Vagina (tissue), 2 donors: ENCODE results near the gene SLC13A1. TPM values are rescaled to one million over a fixed set of nuclear protein-coding genes. Genes with fewer than 3 reads are reported as not detected.

ENCODE experiments used
- DNase-seq, 2 donors: peaks; one replicate each; pipeline ENCODE4 v3.0.0-alpha.2; 2017; ENCODE audit errors: extremely low spot score in 2 of 2
- H3K27ac ChIP-seq: fragments of 200-600 bp; sonication (generic); one replicate; pipeline ENCODE4 v1.5.1; 2019
- H3K27me3 ChIP-seq: fragments of 200-600 bp; sonication (generic); one replicate; pipeline ENCODE4 v1.5.1; 2019
- H3K36me3 ChIP-seq, 2 donors: fragments of 200-600 bp; sonication (generic); one replicate each; pipeline ENCODE4 v1.5.1; 2017 to 2019
- H3K4me1 ChIP-seq: fragments of 200-600 bp; sonication (generic); one replicate; pipeline ENCODE4 v1.5.1; 2019
- H3K4me3 ChIP-seq, 2 donors: fragments of 200-600 bp; sonication (generic); 1 replicate in 1 of 2; 2 replicates in 1 of 2; pipeline ENCODE4 v1.5.1; 2016 to 2019
- H3K9me3 ChIP-seq: fragments of 200-600 bp; sonication (generic); one replicate; pipeline ENCODE4 v1.5.1; 2019
- POLR2A ChIP-seq, 2 donors: fragments of 450-650 bp; IDR thresholded peaks; one replicate each; pipeline ENCODE4 v1.6.1; 2017; ENCODE audit warnings: antibody characterized with exemption in 2 of 2, mild to moderate bottlenecking in 2 of 2, moderate library complexity in 2 of 2
- POLR2AphosphoS5 ChIP-seq, 2 donors: sonication (generic); formaldehyde crosslinking; IDR thresholded peaks; one replicate each; pipeline ENCODE4 v1.9.0; 2017; ENCODE audit warnings: antibody characterized with exemption in 2 of 2, mild to moderate bottlenecking in 2 of 2, low read depth in 1 of 2; ENCODE audit not compliant: insufficient read depth in 1 of 2
- intact Hi-C: fragments of 100-400 bp; cut with DNase I; formaldehyde crosslinking; loops from one replicate; pipeline ENCODE4 v1.15.1; 2023
- total RNA-seq: library from RNA; depleted of rRNA; stranded (reverse); fragments of >200 nt; gene quantifications from one replicate; pipeline ENCODE4 v1.2.3, GENCODE V29; 2016
- TF ChIP-seq, protein P1 (sequence below), 3 experiments: fragments of 450-650 bp in 2 of 3; fragments of 200-600 bp in 1 of 3; sonication (generic) in 1 of 3; IDR thresholded peaks; one replicate each; pipeline ENCODE4 v1.5.1; 2017 to 2019; ENCODE audit warnings: antibody characterized with exemption in 3 of 3, mild to moderate bottlenecking in 2 of 3, moderate library complexity in 2 of 3

SLC13A1 gene
- total RNA-seq, 1 donor from 2014 or later: not detected

DNA sequence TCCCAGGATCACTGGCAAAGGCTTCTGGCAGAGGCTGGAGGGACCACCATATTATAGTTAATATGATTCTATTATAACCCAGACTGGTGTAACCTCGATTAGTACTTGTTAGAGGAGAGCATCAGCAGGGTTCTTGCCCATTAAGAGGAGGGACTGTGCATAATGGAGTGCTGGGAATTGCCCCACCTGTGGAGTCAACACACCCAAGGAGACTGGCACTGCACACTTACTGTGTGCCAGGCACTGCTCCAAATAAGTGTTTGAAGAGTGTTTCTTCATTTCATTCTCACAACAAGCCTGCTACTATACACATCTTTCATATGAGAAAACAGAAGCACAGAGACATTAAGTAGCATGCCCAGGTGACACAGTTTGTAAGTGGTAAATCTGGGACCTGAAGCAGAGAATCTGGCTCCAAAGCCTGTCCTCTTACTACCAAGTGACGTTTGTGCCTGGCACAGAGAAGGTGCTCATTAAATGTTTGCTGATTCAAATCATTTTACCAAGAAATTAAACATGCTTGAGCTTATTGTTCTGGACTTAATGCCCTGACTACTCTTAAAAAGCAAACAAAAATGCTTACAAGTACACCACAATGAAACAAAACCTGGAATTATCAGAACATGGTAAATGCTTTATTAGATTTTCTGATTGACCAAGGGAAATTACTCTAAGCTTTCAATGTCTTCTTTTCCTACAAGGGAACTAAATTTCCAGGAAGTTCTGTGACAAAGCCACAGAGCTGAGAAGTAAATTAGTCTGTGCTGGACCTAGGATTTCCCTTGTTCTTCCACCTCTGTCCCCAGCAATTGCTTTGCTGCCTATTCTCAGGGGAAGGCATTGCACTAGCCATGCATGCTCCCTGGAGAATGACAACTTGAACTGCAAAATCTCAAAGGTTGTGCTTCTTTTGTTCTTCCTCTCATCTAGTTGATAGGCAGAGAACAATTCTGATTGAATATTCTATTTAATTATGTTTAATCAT is 809 bp downstream of the SLC13A1 start:
- no peaks in the 10 kb centered on the region for H3K27me3 ChIP-seq
- no peak overlapping the region for H3K27ac ChIP-seq
- TF ChIP-seq, protein P1, sequence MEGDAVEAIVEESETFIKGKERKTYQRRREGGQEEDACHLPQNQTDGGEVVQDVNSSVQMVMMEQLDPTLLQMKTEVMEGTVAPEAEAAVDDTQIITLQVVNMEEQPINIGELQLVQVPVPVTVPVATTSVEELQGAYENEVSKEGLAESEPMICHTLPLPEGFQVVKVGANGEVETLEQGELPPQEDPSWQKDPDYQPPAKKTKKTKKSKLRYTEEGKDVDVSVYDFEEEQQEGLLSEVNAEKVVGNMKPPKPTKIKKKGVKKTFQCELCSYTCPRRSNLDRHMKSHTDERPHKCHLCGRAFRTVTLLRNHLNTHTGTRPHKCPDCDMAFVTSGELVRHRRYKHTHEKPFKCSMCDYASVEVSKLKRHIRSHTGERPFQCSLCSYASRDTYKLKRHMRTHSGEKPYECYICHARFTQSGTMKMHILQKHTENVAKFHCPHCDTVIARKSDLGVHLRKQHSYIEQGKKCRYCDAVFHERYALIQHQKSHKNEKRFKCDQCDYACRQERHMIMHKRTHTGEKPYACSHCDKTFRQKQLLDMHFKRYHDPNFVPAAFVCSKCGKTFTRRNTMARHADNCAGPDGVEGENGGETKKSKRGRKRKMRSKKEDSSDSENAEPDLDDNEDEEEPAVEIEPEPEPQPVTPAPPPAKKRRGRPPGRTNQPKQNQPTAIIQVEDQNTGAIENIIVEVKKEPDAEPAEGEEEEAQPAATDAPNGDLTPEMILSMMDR (IDR thresholded peaks at IDR 0.05): no peak
- TF ChIP-seq POLR2AphosphoS5 (IDR thresholded peaks at IDR 0.05; ENCODE audit: insufficient read depth in 1 of 2, low read depth in 1 of 2): no peak
- no peak for DNase-seq
- no peak overlapping the region for H3K4me3 ChIP-seq
- intact Hi-C loops: no loop called here
- no peaks in the 10 kb centered on the region for H3K4me1 ChIP-seq
- no peaks in the 10 kb centered on the region for H3K9me3 ChIP-seq
- H3K36me3 ChIP-seq: no peaks in the 10 kb centered on the region

DNA sequence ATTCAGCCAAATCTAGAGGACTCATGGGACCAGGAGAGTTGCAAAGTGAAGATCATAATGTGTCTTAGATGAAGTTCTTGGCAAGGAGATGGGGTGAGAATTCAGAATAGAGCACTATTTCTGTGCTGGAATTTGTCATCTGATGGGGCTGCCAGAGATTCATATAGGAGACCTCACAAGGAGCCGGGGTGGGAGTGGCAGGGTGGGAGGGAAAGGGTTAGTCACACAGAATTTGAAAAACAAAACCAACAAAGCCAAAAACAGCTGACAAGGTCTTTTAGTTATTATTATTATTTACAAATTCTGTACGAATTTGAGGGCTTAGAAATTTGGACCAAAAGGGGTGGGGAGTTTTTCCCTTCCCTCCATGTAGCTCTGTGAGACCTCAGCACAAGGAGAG is 1.7 kb downstream of the SLC13A1 start:
- DNase-seq: no peak
- TF ChIP-seq, protein P1 (IDR thresholded peaks at IDR 0.05): no peak
- TF ChIP-seq POLR2A (IDR thresholded peaks at IDR 0.05) (no peak), POLR2AphosphoS5 (IDR thresholded peaks at IDR 0.05; ENCODE audit: insufficient read depth in 1 of 2, low read depth in 1 of 2) (no peak)
- no peak overlapping the region for H3K4me3 ChIP-seq
- H3K36me3 ChIP-seq: no peaks in the 10 kb centered on the region
- H3K27ac ChIP-seq: no peak overlapping the region
- H3K4me1 ChIP-seq: no peaks in the 10 kb centered on the region
- intact Hi-C loops: no loop called here
- H3K27me3 ChIP-seq: no peaks in the 10 kb centered on the region
- H3K9me3 ChIP-seq: no peaks in the 10 kb centered on the region

DNA sequence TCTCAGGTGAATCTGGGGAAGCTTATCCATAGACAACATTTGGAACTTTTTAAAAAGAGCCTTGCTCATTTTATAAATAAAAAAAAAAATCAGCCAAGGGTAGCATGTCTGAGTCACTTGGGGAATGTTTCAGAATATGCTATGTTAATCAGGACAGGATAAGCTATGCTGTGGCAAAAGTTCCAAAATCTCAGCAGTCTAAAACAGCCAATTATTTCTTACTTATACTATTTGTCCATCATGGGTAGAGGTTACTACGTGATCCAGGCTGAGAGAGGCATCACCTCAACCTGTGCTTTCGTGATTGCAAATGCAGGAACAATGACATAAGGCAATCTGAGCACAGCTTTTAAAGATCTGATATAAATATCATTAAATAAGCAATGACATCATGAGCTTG is 6.5 kb downstream of the SLC13A1 start:
- H3K4me3 ChIP-seq: no peak overlapping the region
- no peaks in the 10 kb centered on the region for H3K36me3 ChIP-seq
- intact Hi-C loops: no loop called here
- TF ChIP-seq POLR2A (IDR thresholded peaks at IDR 0.05) (no peak), POLR2AphosphoS5 (IDR thresholded peaks at IDR 0.05; ENCODE audit: insufficient read depth in 1 of 2, low read depth in 1 of 2) (no peak)
- TF ChIP-seq, protein P1 (IDR thresholded peaks at IDR 0.05): no peak
- H3K9me3 ChIP-seq: no peaks in the 10 kb centered on the region
- H3K4me1 ChIP-seq: no peaks in the 10 kb centered on the region
- no peaks in the 10 kb centered on the region for H3K27me3 ChIP-seq
- no peak for DNase-seq
- H3K27ac ChIP-seq: no peak overlapping the region

- intact Hi-C loops: no loop called here
- H3K4me1 ChIP-seq: no peaks in the 10 kb centered on the region
- no peaks in the 10 kb centered on the region for H3K36me3 ChIP-seq
- no peak for DNase-seq
- H3K9me3 ChIP-seq: no peaks in the 10 kb centered on the region
- no peak overlapping the region for H3K4me3 ChIP-seq
- TF ChIP-seq, protein P1 (IDR thresholded peaks at IDR 0.05): no peak
- TF ChIP-seq POLR2A (IDR thresholded peaks at IDR 0.05) (no peak), POLR2AphosphoS5 (IDR thresholded peaks at IDR 0.05; ENCODE audit: insufficient read depth in 1 of 2, low read depth in 1 of 2) (no peak)
- H3K27ac ChIP-seq: no peak overlapping the region
- H3K27me3 ChIP-seq: no peaks in the 10 kb centered on the region
These were observed 8.6 kb downstream of the SLC13A1 start for GRCh38 chr7:123191132-123191531.
